K562 (cell line): ENCODE results near the gene ARID3C. TPM values are rescaled to one million over a fixed set of nuclear protein-coding genes. Genes with fewer than 3 reads are reported as not detected.
A peak's percentile ranks its signal among the peaks of the same experiment; 100 is the strongest.

Source experiments
- BHLHE40 ChIP-seq: IDR thresholded peaks from 2 replicates; pipeline ENCODE4 v1.6.1; 2011; ENCODE audit warnings: low read length, improper control_type of control experiment
- CBX2 ChIP-seq: fragments of 200-600 bp; sonication (generic); IDR thresholded peaks from one replicate; pipeline ENCODE4 v1.6.1; 2012; ENCODE audit warnings: mild to moderate bottlenecking, low read length, inconsistent platforms; ENCODE audit not compliant: insufficient read depth, poor library complexity, severe bottlenecking
- ETS2 ChIP-seq: IDR thresholded peaks from 2 replicates; pipeline ENCODE4 v1.6.1; 2016; ENCODE audit warnings: borderline replicate concordance, missing genetic modification characterization, mild to moderate bottlenecking, moderate library complexity, missing compliant biosample characterization; ENCODE audit not compliant: poor library complexity, severe bottlenecking
- FUS ChIP-seq: fragments of 200-400 bp; formaldehyde crosslinking; optimal IDR thresholded peaks from 2 replicates; pipeline ENCODE3; 2017; ENCODE audit warnings: low read depth, low read length
- HBP1 ChIP-seq: fragments of 450-650 bp; formaldehyde crosslinking; IDR thresholded peaks from 2 replicates; pipeline ENCODE4 v1.4.0; 2022; ENCODE audit warnings: missing genetic modification characterization
- HDAC6 ChIP-seq: IDR thresholded peaks from 2 replicates; pipeline ENCODE4 v1.6.1; 2012; ENCODE audit warnings: low read depth, mild to moderate bottlenecking, control low read depth, inconsistent platforms, low read length, moderate library complexity
- KAT8 ChIP-seq: fragments of 450-650 bp; IDR thresholded peaks from 2 replicates; pipeline ENCODE4 v1.6.1; 2016; ENCODE audit warnings: low read depth, mild to moderate bottlenecking
- MAZ ChIP-seq, 2 experiments: fragments of 450-650 bp in 1 of 2; sonication (generic) in 1 of 2; formaldehyde crosslinking; IDR thresholded peaks in 1 of 2; conservative IDR thresholded peaks in 1 of 2; 2 replicates each; pipeline versions ENCODE4 v1.4.0 to v1.5.0; 2020; ENCODE audit warnings: mild to moderate bottlenecking in 1 of 2, missing genetic modification reagents in 1 of 2
- RBM14 ChIP-seq: fragments of 200-400 bp; formaldehyde crosslinking; IDR thresholded peaks from 2 replicates; pipeline ENCODE4 v1.6.1; 2018; ENCODE audit warnings: low read depth, mild to moderate bottlenecking, low read length, moderate library complexity, borderline replicate concordance; ENCODE audit not compliant: insufficient read depth
- SMC3 ChIP-seq: conservative IDR thresholded peaks from 2 replicates; pipeline ENCODE4 v1.6.1; 2011; ENCODE audit warnings: low read depth, low read length, improper control_type of control experiment; ENCODE audit not compliant: insufficient read depth
- STAG1 ChIP-seq: sonication (generic); formaldehyde crosslinking; IDR thresholded peaks from 2 replicates; pipeline ENCODE4 v1.5.0; 2020; ENCODE audit warnings: missing genetic modification reagents, borderline replicate concordance
- VEZF1 ChIP-seq: fragments of 200-800 bp; sonication (Bioruptor generic); IDR thresholded peaks from 2 replicates; pipeline ENCODE4 v1.6.1; 2017; ENCODE audit warnings: missing genetic modification characterization, missing compliant biosample characterization
- ZBTB49 ChIP-seq: sonication (generic); formaldehyde crosslinking; IDR thresholded peaks from 2 replicates; pipeline ENCODE4 v1.8.0; 2022; ENCODE audit warnings: missing genetic modification reagents, mild to moderate bottlenecking, borderline replicate concordance
- ZC3H8 ChIP-seq: fragments of 450-650 bp; IDR thresholded peaks from 2 replicates; pipeline ENCODE4 v1.6.1; 2017
- ZNF239 ChIP-seq: fragments of 250-450 bp; sonication (Bioruptor Pico); IDR thresholded peaks from 2 replicates; pipeline ENCODE4 v1.4.0; 2020; ENCODE audit warnings: mild to moderate bottlenecking
- ZNF609 ChIP-seq: sonication (generic); formaldehyde crosslinking; IDR thresholded peaks from 2 replicates; pipeline ENCODE4 v1.8.1; 2023; ENCODE audit warnings: missing genetic modification reagents, mild to moderate bottlenecking, borderline replicate concordance
- ZNF644 ChIP-seq: fragments of 200-800 bp; sonication (Bioruptor generic); IDR thresholded peaks from 2 replicates; pipeline ENCODE4 v1.6.1; 2016; ENCODE audit warnings: low read depth, missing genetic modification characterization, missing compliant biosample characterization
- polyA plus RNA-seq, 8 experiments: library from polyadenylated mRNA; depleted of rRNA in 4 of 8; stranded (reverse) in 5 of 8; unstranded in 3 of 8; fragments of >200 nt; fragmentation: Nextera tagmentation in 2 of 8; fragmentation: Illumina TruSeq in 1 of 8; extraction: Ambion mirVana in 2 of 8; extraction: Trizol in 1 of 8; gene quantifications; 2 replicates each; pipeline versions ENCODE4 v1.2.1 to v1.2.3, GENCODE V29; 2011 to 2014; ENCODE audit warnings: inconsistent platforms in 1 of 8, missing spikeins in 1 of 8
- total RNA-seq, 7 experiments: library from RNA; depleted of rRNA in 6 of 7; stranded (reverse); fragments of >200 nt in 6 of 7; fragmentation: Illumina TruSeq in 2 of 7; extraction: Trizol in 2 of 7; gene quantifications; 2 replicates each; pipeline versions ENCODE4 v1.2.1 to v1.2.3, GENCODE V29; 2011 to 2021; ENCODE audit warnings: low replicate concordance in 1 of 7

The ARID3C gene
- total and polyA plus RNA-seq, 9 of the 15 experiments (the other 6 are each of a cell fraction or from before 2014, with no cell fraction given), result not detected

- TF ChIP-seq ZNF609 (CRISPR knock-in tag), result no peak
- TF ChIP-seq SMC3, result peak; percentile 95
- no peak for TF ChIP-seq CBX2
- TF ChIP-seq ZNF644, result no peak
- no peak for TF ChIP-seq ETS2 (tag)
- TF ChIP-seq HDAC6, result no peak
- TF ChIP-seq ZC3H8, result no peak
- TF ChIP-seq VEZF1 (CRISPR knock-in tag), result no peak
- peak; percentile 27; the same call in 1 of the 2 replicates for TF ChIP-seq BHLHE40
- TF ChIP-seq MAZ (CRISPR knock-in tag; conservative IDR thresholded peaks at IDR 0.05 in 1 of 2, IDR thresholded peaks at IDR 0.05 in 1 of 2), result 0 out of 4 replicates have a peak, but pooled peaks of 1 of the 2 experiments have one; percentile 14
- no peak for TF ChIP-seq KAT8
- peak; percentile 40; the same call in 1 of the 2 replicates for TF ChIP-seq STAG1 (CRISPR knock-in tag)
- no peak for TF ChIP-seq ZBTB49
- TF ChIP-seq HBP1 (CRISPR knock-in tag), result no peak
- TF ChIP-seq FUS, result no peak
- no peak for TF ChIP-seq ZNF239 (CRISPR knock-in tag)
- TF ChIP-seq RBM14, result no peak
Observed at GRCh38 chr9:34591248-34591916, 37.5 kb downstream of the ARID3C start (continued).
